Fibroblast of skin of left biceps (primary cell): ENCODE measurements around the gene RPRD1B.

ENCODE experiments used
- DNase-seq, 2 experiments: peaks; one replicate each; pipeline ENCODE4 v3.0.0-alpha.2; 2013; ENCODE audit warnings: low read depth in 2 of 2

RPRD1B gene

DNA sequence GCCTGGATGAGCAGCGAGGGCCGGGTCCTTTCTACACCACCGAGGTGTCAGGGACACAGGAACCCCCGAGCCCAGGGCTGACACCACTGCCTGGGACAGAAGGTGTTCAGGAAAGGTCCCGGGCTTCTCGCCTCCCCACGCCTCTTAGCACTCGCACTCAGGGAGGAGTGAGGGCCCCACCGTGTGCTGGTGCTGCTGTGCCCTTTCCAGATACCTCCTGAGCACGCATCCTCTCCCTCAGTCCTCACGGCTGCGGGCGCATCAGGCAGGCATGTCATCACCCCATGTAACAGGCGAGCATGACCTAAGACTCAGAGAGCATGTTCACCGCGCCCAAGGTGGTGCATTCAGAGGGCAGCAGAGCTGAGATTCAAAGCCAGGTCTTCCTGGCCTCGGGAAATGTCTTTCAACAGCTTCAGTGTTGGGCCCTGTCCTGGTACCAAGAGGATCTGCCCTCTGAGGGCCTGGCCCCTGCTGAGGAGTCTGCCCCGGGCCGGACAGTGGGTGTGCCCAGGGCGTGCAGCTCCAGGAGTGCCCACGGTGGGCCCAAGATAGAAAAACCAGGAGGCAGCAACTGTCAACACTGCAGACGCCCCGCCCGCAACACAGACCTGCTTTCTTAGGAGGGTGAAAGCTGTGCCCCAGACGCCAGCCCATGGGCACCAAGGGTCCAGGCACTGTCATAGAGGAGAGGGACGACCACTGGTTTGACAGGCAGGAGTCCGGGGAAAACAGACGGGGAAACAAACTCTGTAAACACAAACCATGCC, 102.3 kb downstream of the RPRD1B start:
- no peak for DNase-seq

DNA sequence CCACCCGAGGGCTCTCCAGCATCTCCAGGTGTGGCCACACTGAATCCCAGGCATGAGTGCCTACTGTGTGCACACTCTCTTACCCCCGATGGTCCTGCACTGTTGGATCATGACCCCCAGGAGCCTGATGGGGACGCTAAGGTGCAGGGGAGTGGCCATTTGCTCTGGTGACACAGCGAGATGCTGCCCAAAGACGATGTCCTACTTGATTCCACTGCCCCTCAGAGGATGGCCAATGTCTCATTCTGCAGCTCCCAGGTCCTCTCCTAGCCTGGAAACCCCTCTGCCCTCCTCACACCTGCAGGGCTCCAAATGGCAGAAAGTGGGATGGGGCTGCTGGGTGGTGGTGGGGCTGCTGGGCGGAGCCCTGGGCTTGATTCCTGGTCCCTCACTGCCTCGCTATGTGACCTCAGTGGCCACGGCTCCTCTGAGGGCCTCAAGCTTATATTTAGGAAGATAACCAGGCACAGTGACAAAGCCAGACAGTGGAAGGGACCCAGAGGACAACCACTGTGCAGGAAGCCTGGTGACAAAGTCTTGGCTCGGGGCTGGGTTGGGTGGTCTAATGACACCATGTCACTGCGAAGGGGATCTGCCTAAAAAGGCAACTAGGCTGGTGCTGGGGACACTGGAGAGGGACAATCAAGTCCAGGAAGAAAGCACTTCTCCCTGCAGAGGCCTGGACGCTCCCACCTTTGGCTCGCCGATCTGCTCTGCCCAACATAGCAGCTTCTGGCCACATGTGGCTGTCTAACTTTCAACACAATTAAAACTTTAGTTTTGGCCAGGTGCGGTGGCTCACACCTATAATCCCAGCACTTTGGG, 103.1 kb downstream of the RPRD1B start:
- no peak for DNase-seq

DNA sequence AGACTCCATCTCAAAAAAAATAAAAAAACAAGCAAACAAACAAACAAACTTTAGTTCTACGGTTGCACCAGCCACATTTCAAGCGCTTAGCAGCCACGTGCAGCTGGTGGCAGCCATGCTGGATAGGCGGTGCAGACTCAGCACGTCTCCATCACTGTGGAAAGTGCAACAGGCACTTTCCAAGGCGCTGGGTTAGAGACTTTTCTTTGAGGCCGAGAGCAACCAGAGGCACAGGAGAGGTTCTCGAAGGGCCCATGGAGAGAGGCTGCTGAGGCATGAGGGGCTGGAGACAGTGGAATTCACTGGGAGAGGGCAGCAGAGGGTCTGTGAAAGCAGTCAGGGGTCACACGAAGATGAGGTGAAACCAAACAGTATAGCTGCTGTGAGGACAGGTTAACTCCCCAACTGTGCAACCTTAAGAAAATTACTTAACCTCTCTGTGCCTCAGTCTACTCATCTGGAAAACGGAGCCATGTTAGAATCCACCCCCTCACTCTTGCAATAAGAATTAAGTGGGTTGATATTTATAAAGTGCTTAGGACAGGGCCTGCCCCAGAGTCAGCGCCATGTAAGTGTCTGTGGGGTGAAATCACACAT, 104.0 kb downstream of the RPRD1B start:
- DNase-seq: no peak

DNA sequence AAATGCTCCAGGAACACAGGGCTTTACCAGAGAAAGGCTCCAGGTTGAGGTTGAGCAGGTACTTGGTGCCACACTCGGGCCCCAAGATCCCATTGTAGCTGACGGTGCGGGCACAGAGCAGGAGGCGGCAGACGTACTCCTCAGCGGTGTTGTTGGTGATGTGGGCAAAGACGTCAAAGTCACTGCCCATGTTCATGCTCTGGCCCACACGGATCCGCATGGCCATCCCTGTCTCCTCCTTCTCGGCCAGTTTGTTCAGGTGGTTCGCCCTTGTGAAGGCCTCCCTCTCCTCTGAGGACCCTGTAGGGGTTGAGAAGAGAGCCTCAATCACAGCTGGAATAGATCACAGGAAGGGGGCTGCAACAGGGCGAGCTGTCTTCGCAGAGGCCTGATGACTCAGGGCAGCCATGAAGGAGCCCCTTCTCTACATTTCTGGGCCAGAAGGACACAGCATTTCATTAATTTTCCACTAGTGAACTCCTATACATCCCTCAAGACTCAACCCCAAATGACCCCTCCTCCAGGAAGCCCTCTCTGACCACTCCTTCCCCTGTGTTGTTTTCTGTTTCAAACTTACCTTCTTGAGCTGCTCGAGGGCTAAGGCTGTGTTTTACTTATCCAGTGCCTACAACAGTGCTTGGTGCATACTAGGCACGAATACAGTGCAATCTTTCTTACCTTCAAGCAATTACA, 104.7 kb downstream of the RPRD1B start:
- no peak for DNase-seq

DNA sequence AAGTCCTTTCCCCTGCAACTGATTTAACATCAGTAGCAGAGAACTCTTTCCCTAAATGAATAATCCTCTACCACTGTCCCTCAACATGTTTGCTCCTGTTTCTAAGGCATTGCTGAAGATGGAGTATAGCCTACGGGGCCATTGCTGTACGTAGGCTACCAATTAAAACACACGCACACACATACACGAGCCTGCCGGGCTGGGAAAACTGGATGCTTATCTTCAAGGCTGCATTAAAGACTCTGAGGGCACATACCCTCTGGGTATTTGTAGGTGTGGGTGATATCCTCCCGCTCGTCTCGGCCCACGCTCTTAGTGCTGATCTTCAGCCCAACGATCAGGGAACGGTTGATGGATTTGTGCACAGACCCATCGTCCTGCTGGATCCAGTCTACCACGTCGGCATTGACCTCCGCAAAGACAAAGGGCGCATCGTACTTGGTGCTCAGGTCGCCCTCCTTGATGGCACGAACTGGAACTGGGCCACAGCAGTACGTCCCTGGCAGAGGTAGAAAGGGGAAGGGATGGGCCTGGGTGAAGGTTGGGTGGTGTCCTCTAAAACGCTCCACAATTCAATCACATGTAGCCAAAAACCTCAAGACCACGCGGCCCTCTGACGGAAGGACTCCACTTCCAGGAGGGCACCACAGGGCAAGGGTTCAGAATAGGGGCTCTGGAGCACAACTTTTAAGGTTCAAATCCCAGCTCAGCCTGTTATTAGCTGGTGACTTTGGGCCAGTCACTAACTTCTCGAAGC, 105.8 kb downstream of the RPRD1B start:
- DNase-seq: no peak

DNA sequence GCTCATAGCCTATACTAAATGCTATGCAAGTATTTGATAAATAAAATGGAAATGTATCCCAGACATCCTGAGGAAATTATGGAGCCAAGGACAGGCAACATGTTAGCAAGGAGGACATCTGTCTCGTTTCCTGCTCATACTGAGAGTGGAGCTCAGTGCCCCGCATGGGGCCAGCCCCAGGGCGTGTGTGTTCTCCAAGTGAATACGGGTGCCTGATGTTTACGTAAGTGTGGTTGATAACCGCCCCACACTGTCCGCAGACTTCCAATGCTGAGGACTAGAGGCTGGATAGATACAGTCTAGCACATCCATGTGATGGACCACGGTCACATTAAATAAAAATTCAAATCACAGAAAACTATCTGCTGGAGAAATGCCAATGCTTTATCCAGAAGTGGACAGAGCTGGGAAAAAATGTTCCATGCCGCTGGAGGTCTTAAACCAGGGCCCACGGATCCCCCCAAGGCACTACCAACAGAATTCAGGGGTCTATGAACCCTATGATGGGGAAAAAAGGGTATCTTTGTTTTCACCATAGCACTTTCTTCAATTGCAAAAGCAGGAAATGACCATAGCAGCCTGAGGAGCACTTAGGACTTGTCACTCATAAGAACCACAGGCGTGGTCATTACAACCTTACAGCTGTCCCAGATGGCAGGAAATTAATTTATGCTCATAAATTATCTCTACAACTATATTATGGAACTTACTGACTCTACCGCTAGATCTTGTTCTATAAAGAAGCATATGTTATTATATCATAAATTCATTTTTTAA, 106.6 kb downstream of the RPRD1B start:
- DNase-seq: no peak

DNA sequence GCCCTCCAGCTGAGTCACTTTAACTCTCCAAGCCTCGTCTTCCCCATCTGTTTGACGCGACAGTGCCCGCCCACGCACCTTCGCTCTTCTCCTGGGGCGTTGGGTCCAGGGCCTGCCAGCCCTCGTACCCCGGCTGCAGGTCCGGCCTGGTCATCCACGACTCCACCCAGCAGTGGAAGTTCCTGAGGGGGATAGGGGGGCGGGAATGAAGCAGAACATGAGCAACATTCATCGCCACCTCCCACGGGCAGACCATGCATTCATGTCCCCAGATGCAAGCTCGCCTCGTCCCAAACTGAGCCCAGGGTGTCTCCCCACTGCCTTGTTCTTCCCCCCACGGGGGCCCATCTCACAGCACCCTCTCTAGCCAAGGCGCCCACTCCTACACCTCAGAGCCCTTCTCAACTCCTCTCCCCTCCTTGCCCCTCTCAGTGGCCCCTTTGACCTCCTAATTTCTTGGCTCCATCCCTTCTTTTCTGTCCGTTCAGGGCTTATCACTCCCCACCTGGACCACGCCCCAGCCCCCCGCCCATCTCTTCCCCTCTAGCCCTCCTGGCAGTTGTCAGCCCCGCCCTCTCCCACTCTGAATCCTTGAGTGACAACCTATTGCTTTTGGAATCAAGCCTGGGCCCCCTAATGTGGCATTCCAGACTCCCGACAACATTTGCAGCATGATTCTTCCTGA, 107.8 kb downstream of the RPRD1B start:
- no peak for DNase-seq
